ENCODE results near the gene WIPF1.

Gene WIPF1

GRCh38 chr2:174603280-174603679 lies 5.7 kb upstream of the WIPF1 start:
- H2AFZ ChIP-seq (ENCODE audit: low read length) = no peak overlapping the region
- H3K27me3 ChIP-seq (ENCODE audit: insufficient read depth, low read length, poor library complexity, severe bottlenecking) = no peaks in the 10 kb centered on the region
- no peak overlapping the region for H3K9ac ChIP-seq (ENCODE audit: low read depth, low read length, poor library complexity, severe bottlenecking)
- peaks cover 79% of the 10 kb centered on the region for H3K79me2 ChIP-seq (ENCODE audit: insufficient read depth, low read length)
- H3K9me2 ChIP-seq (replicated peaks; ENCODE audit: low read depth, low read length) = no peaks in the 10 kb centered on the region
- no peak overlapping the region for H3K4me3 ChIP-seq (ENCODE audit: low read length, poor library complexity, severe bottlenecking)
- H3K36me3 ChIP-seq (ENCODE audit: insufficient read depth, low read length) = peaks cover 8% of the 10 kb centered on the region; the same call in 1 of the 2 replicates
- TF ChIP-seq CTCF (conservative IDR thresholded peaks at IDR 0.05; ENCODE audit: low read length) = peak; percentile 83
- TF ChIP-seq EZH2phosphoT487 (IDR thresholded peaks at IDR 0.05; ENCODE audit: borderline replicate concordance) = no peak
- no peak overlapping the region for H3K4me2 ChIP-seq (ENCODE audit: low read depth, low read length, poor library complexity, severe bottlenecking)
- no peaks in the 10 kb centered on the region for H3K9me3 ChIP-seq (ENCODE audit: insufficient read depth, low read depth, low read length)
- H4K20me1 ChIP-seq (ENCODE audit: insufficient read depth, low read length, poor library complexity, severe bottlenecking) = peaks cover 12% of the 10 kb centered on the region
- H3F3A ChIP-seq (ENCODE audit: low read depth) = no peaks in the 10 kb centered on the region
- H3K4me1 ChIP-seq (ENCODE audit: insufficient read depth, low read length, poor library complexity, severe bottlenecking) = peaks cover 29% of the 10 kb centered on the region

GRCh38 chr2:174602745-174603144 lies 5.1 kb upstream of the WIPF1 start:
- H3K9me2 ChIP-seq (replicated peaks; ENCODE audit: low read depth, low read length) = no peaks in the 10 kb centered on the region
- H3K79me2 ChIP-seq (ENCODE audit: insufficient read depth, low read length) = peaks cover 81% of the 10 kb centered on the region
- no peaks in the 10 kb centered on the region for H3K9me3 ChIP-seq (ENCODE audit: insufficient read depth, low read depth, low read length)
- H3K4me3 ChIP-seq (ENCODE audit: low read length, poor library complexity, severe bottlenecking) = no peak overlapping the region
- no peaks in the 10 kb centered on the region for H3K27me3 ChIP-seq (ENCODE audit: insufficient read depth, low read length, poor library complexity, severe bottlenecking)
- peaks cover 12% of the 10 kb centered on the region for H4K20me1 ChIP-seq (ENCODE audit: insufficient read depth, low read length, poor library complexity, severe bottlenecking)
- no peak overlapping the region for H3K9ac ChIP-seq (ENCODE audit: low read depth, low read length, poor library complexity, severe bottlenecking)
- peaks cover 29% of the 10 kb centered on the region for H3K4me1 ChIP-seq (ENCODE audit: insufficient read depth, low read length, poor library complexity, severe bottlenecking)
- H3F3A ChIP-seq (ENCODE audit: low read depth) = no peaks in the 10 kb centered on the region
- TF ChIP-seq EZH2phosphoT487 (IDR thresholded peaks at IDR 0.05; ENCODE audit: borderline replicate concordance) = no peak
- no peak for TF ChIP-seq CTCF (conservative IDR thresholded peaks at IDR 0.05; ENCODE audit: low read length)
- H3K36me3 ChIP-seq (ENCODE audit: insufficient read depth, low read length) = peaks cover 8% of the 10 kb centered on the region; the same call in 1 of the 2 replicates
- H2AFZ ChIP-seq (ENCODE audit: low read length) = no peak overlapping the region
- H3K4me2 ChIP-seq (ENCODE audit: low read depth, low read length, poor library complexity, severe bottlenecking) = no peak overlapping the region

- no peaks in the 10 kb centered on the region for H3K27me3 ChIP-seq (ENCODE audit: insufficient read depth, low read length, poor library complexity, severe bottlenecking)
- peaks cover 8% of the 10 kb centered on the region; the same call in 1 of the 2 replicates for H3K36me3 ChIP-seq (ENCODE audit: insufficient read depth, low read length)
- no peak overlapping the region for H3K9ac ChIP-seq (ENCODE audit: low read depth, low read length, poor library complexity, severe bottlenecking)
- H3K9me2 ChIP-seq (replicated peaks; ENCODE audit: low read depth, low read length) = no peaks in the 10 kb centered on the region
- H3K9me3 ChIP-seq (ENCODE audit: insufficient read depth, low read depth, low read length) = no peaks in the 10 kb centered on the region
- H3K4me1 ChIP-seq (ENCODE audit: insufficient read depth, low read length, poor library complexity, severe bottlenecking) = peaks cover 51% of the 10 kb centered on the region
- TF ChIP-seq EZH2phosphoT487 (IDR thresholded peaks at IDR 0.05; ENCODE audit: borderline replicate concordance) (no peak), CTCF (conservative IDR thresholded peaks at IDR 0.05; ENCODE audit: low read length) (no peak)
- peaks cover 8% of the 10 kb centered on the region for H4K20me1 ChIP-seq (ENCODE audit: insufficient read depth, low read length, poor library complexity, severe bottlenecking)
- H3K4me2 ChIP-seq (ENCODE audit: low read depth, low read length, poor library complexity, severe bottlenecking) = no peak overlapping the region
- H3F3A ChIP-seq (ENCODE audit: low read depth) = no peaks in the 10 kb centered on the region
- peaks cover 89% of the 10 kb centered on the region for H3K79me2 ChIP-seq (ENCODE audit: insufficient read depth, low read length)
- no peak overlapping the region for H2AFZ ChIP-seq (ENCODE audit: low read length)
- no peak overlapping the region for H3K4me3 ChIP-seq (ENCODE audit: low read length, poor library complexity, severe bottlenecking)
Observed at GRCh38 chr2:174600349-174600748, 2.7 kb upstream of the WIPF1 start.
